Measurements from ENCODE around the gene IFFO2.

DNA sequence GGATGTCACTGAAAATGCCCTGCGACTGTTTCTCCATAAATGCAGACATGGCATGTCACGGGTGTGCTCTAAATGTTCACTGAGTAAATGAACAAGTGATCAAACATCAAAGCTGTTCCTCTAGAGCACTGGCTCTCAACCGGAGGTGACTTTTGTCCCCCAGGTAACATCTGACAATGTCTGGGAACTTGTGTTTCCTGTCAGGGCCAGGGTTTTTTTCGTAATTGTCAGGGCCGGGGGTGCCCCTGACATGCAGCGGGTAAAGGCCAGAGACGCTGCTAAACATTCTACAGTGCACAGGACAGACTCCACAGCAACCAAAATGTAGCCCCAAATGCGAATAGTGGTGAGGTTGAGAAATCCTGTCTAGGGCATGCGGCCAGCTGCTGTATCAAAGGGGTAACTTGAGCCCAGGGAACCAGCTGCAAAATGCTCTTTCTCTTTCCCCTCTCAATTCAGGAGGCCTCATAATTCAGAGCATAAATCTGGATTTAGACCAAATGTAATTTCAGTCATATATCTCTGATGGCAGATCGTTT, 56.1 kb downstream of the IFFO2 start:
- TF ChIP-seq, protein P1, sequence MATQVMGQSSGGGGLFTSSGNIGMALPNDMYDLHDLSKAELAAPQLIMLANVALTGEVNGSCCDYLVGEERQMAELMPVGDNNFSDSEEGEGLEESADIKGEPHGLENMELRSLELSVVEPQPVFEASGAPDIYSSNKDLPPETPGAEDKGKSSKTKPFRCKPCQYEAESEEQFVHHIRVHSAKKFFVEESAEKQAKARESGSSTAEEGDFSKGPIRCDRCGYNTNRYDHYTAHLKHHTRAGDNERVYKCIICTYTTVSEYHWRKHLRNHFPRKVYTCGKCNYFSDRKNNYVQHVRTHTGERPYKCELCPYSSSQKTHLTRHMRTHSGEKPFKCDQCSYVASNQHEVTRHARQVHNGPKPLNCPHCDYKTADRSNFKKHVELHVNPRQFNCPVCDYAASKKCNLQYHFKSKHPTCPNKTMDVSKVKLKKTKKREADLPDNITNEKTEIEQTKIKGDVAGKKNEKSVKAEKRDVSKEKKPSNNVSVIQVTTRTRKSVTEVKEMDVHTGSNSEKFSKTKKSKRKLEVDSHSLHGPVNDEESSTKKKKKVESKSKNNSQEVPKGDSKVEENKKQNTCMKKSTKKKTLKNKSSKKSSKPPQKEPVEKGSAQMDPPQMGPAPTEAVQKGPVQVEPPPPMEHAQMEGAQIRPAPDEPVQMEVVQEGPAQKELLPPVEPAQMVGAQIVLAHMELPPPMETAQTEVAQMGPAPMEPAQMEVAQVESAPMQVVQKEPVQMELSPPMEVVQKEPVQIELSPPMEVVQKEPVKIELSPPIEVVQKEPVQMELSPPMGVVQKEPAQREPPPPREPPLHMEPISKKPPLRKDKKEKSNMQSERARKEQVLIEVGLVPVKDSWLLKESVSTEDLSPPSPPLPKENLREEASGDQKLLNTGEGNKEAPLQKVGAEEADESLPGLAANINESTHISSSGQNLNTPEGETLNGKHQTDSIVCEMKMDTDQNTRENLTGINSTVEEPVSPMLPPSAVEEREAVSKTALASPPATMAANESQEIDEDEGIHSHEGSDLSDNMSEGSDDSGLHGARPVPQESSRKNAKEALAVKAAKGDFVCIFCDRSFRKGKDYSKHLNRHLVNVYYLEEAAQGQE (IDR thresholded peaks at IDR 0.05; ENCODE audit: insufficient read depth in 1 of 2, low read depth in 2 of 2, low read length in 2 of 2) = no peak
- TF ChIP-seq POLR2AphosphoS5 (IDR thresholded peaks at IDR 0.05; ENCODE audit: low read depth, low read length) (no peak), TAF1 (IDR thresholded peaks at IDR 0.05; ENCODE audit: borderline replicate concordance, insufficient read depth, low read length) (no peak), SIN3A (IDR thresholded peaks at IDR 0.05; ENCODE audit: borderline replicate concordance, insufficient read depth, low read length) (no peak), FOXP2 (optimal IDR thresholded peaks at IDR 0.05; ENCODE audit: borderline replicate concordance, extremely low read depth, extremely low read length, insufficient read depth) (no peak)
